Ovary (tissue), 9 donors: ENCODE measurements around the gene ARHGAP19. TPM values are rescaled to one million over a fixed set of nuclear protein-coding genes. Genes with fewer than 3 reads are reported as not detected.

Experiments used
- DNase-seq, 5 donors: peaks; one replicate each; pipeline ENCODE4 v3.0.0-alpha.2; 2019 to 2020
- H3K27ac ChIP-seq, 2 donors: fragments of 200-600 bp; one replicate each; pipeline versions ENCODE4 v1.5.1 to v1.8.0; 2019 to 2022
- H3K27me3 ChIP-seq: fragments of 200-600 bp; one replicate; pipeline ENCODE4 v1.8.0; 2022
- H3K36me3 ChIP-seq: fragments of 200-600 bp; sonication (generic); one replicate; pipeline ENCODE4 v1.5.1; 2019
- H3K4me1 ChIP-seq: one replicate; pipeline ENCODE4 v1.8.1; 2013; ENCODE audit warnings: mild to moderate bottlenecking, moderate library complexity; ENCODE audit not compliant: insufficient read depth
- H3K4me3 ChIP-seq: fragments of 200-600 bp; sonication (generic); one replicate; pipeline ENCODE4 v1.5.1; 2017
- H3K9me3 ChIP-seq, 2 donors: fragments of 200-600 bp in 1 of 2; sonication (generic) in 1 of 2; one replicate each; pipeline versions ENCODE4 v1.5.1 to v1.8.1; 2013 to 2019; ENCODE audit warnings: mild to moderate bottlenecking in 1 of 2, moderate library complexity in 1 of 2
- CTCF ChIP-seq, 3 donors: fragments of 450-650 bp in 2 of 3; fragments of 200-600 bp in 1 of 3; IDR thresholded peaks; one replicate each; pipeline versions ENCODE4 v1.5.1 to v1.8.0; 2016 to 2022; ENCODE audit warnings: antibody characterized with exemption in 3 of 3, mild to moderate bottlenecking in 1 of 3
- EP300 ChIP-seq: sonication (generic); formaldehyde crosslinking; IDR thresholded peaks from one replicate; pipeline ENCODE4 v1.6.1; 2017; ENCODE audit warnings: antibody characterized with exemption
- POLR2A ChIP-seq: fragments of 450-650 bp; IDR thresholded peaks from one replicate; pipeline ENCODE4 v1.6.1; 2017; ENCODE audit warnings: antibody characterized with exemption, mild to moderate bottlenecking, moderate library complexity
- WGBS, 3 donors: extraction: QIAGEN DNeasy Blood & Tissue Kit in 1 of 3; methylation state at CpG; one replicate each; pipeline versions ENCODE4 v1.1.5 to v1.1.7; 2013 to 2017; 5-methylcytosine and 5-hydroxymethylcytosine counted together
- intact Hi-C, 4 donors: fragments of 100-400 bp; cut with DNase I; formaldehyde crosslinking; loops; one replicate each; pipeline versions ENCODE4 v1.11.0 to v1.15.1; 2022 to 2023
- polyA plus RNA-seq, 2 donors: library from polyadenylated mRNA; stranded (reverse); fragments of 200-250 nt in 1 of 2; fragments of 350-450 nt in 1 of 2; fragmentation: Illumina TruSeq in 1 of 2; extraction: RNeasy Lipid Tissue Mini Kit (QIAGEN cat#74804) in 1 of 2; gene quantifications; one replicate each; pipeline ENCODE4 v1.2.3, GENCODE V29; 2013 to 2014
- total RNA-seq, 7 donors: library from RNA; depleted of rRNA in 2 of 7; stranded (reverse); fragments of >200 nt in 2 of 7; fragmentation: NEBNext Ultra II Directional in 3 of 7; extraction: Animal tissue kit (Norgen Biotek cat#: 25700) in 3 of 7; gene quantifications; one replicate each; pipeline versions ENCODE4 v1.1.0 to v1.2.4, GENCODE V29; 2016 to 2023
- donor health status: DM: no; HTN: no; CAD: no; lungs with moderate emphysema.
- donor health status: DM: no; HTN: no; CAD: no.
- donor health status: Bipolar disorder and iron deficiency.
- donor health status: DM: yes; HTN: yes; CAD: no.
- donor health status: DM: no; HTN: no; CAD: no.
- donor health status: DM: yes; HTN: yes; CAD: no.

ARHGAP19 gene
- total and polyA plus RNA-seq, 9 donors: 6.7 to 18.1 (median 13.5) TPM

GRCh38 chr10:97302088-97302791, 9.8 kb upstream of the ARHGAP19 start:
- WGBS, 3 donors: 89 to 93% (median 91%) methylated on average over 11 of the region's 11 CpGs
- intact Hi-C loops: no loop called here
- no peaks in the 10 kb centered on the region for H3K9me3 ChIP-seq
- no peaks in the 10 kb centered on the region for H3K36me3 ChIP-seq
- no peak overlapping the region for H3K27ac ChIP-seq
- DNase-seq: no peak
- no peaks in the 10 kb centered on the region for H3K27me3 ChIP-seq
- TF ChIP-seq CTCF (IDR thresholded peaks at IDR 0.05): no peak
- no peak for TF ChIP-seq EP300
- TF ChIP-seq POLR2A: no peak
- H3K4me1 ChIP-seq: peaks cover 1% of the 10 kb centered on the region
- H3K4me3 ChIP-seq: no peak overlapping the region

- H3K36me3 ChIP-seq: no peaks in the 10 kb centered on the region
- 94 to 97% (median 96%) methylated on average over 3 of the region's 3 CpGs for WGBS, 3 donors
- intact Hi-C loops: no loop called here
Observed at GRCh38 chr10:97300980-97301379, 8.5 kb upstream of the ARHGAP19 start.

GRCh38 chr10:97298223-97298571, 5.8 kb upstream of the ARHGAP19 start:
- WGBS, 3 donors: 30 to 50% (median 35%) methylated on average over 3 of the region's 3 CpGs
- no peak overlapping the region for H3K27ac ChIP-seq
- no peaks in the 10 kb centered on the region for H3K27me3 ChIP-seq
- intact Hi-C loops: no loop called here
- H3K9me3 ChIP-seq: no peaks in the 10 kb centered on the region
- H3K4me3 ChIP-seq: no peak overlapping the region
- TF ChIP-seq EP300 (no peak), CTCF (IDR thresholded peaks at IDR 0.05) (no peak), POLR2A (no peak)
- peaks cover 1% of the 10 kb centered on the region for H3K4me1 ChIP-seq
- no peak for DNase-seq
- H3K36me3 ChIP-seq: no peaks in the 10 kb centered on the region

More at GRCh38 chr10:97300980-97301379, 8.5 kb upstream of the ARHGAP19 start:
- H3K4me1 ChIP-seq: peaks cover 1% of the 10 kb centered on the region
- no peak overlapping the region for H3K4me3 ChIP-seq
- H3K27me3 ChIP-seq: no peaks in the 10 kb centered on the region
- DNase-seq: no peak
- H3K27ac ChIP-seq: no peak overlapping the region
- TF ChIP-seq POLR2A: no peak
- H3K9me3 ChIP-seq: no peaks in the 10 kb centered on the region

- intact Hi-C loops: no loop called here
- Histone ChIP-seq H3K36me3 (no peaks in the 10 kb centered on the region), H3K27ac (no peak overlapping the region), H3K4me3 (no peak overlapping the region), H3K27me3 (no peaks in the 10 kb centered on the region), H3K9me3 (no peaks in the 10 kb centered on the region), H3K4me1 (peaks cover 1% of the 10 kb centered on the region)
- peak in 1 of 5 donors; percentile 18 for DNase-seq
- no peak for TF ChIP-seq CTCF (IDR thresholded peaks at IDR 0.05)
- 48 to 59% (median 48%) methylated on average over 8 of the region's 8 CpGs for WGBS, 3 donors
Observed at GRCh38 chr10:97297556-97298222, 5.3 kb upstream of the ARHGAP19 start.

- intact Hi-C loops: no loop called here
- Histone ChIP-seq H3K27ac (no peak overlapping the region), H3K4me1 (no peaks in the 10 kb centered on the region), H3K4me3 (no peak overlapping the region), H3K27me3 (no peaks in the 10 kb centered on the region), H3K9me3 (no peaks in the 10 kb centered on the region), H3K36me3 (no peaks in the 10 kb centered on the region)
- no peak for TF ChIP-seq POLR2A
- DNase-seq: no peak
- WGBS, 3 donors: 56 to 63% (median 59%) methylated on average over 3 of the region's 3 CpGs
Observed at GRCh38 chr10:97292862-97293198, 393 bp upstream of the ARHGAP19 start.
